ENCODE data around the gene LITAF.

DNA sequence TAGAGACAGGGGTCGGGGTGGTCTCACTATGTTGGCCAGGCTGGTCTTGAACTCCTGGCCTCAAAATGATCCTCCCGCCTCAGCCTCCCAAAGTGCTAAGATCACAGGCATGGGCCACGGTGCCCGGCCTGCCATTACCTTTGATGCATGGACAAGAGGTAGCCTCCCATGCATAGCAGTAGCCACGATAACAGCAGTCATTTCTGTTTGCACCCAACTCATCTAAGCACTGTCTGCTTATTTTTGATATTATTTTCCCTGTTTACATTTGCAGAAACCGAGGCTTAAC, 44.0 kb upstream of the LITAF start:
- TF ChIP-seq POLR2A (IDR thresholded peaks at IDR 0.05; ENCODE audit: low read length) (no peak), GATA1 (IDR thresholded peaks at IDR 0.05; ENCODE audit: low read depth, low read length) (no peak)
